ENCODE measurements around the gene MMP19.

- TF ChIP-seq, protein P1, sequence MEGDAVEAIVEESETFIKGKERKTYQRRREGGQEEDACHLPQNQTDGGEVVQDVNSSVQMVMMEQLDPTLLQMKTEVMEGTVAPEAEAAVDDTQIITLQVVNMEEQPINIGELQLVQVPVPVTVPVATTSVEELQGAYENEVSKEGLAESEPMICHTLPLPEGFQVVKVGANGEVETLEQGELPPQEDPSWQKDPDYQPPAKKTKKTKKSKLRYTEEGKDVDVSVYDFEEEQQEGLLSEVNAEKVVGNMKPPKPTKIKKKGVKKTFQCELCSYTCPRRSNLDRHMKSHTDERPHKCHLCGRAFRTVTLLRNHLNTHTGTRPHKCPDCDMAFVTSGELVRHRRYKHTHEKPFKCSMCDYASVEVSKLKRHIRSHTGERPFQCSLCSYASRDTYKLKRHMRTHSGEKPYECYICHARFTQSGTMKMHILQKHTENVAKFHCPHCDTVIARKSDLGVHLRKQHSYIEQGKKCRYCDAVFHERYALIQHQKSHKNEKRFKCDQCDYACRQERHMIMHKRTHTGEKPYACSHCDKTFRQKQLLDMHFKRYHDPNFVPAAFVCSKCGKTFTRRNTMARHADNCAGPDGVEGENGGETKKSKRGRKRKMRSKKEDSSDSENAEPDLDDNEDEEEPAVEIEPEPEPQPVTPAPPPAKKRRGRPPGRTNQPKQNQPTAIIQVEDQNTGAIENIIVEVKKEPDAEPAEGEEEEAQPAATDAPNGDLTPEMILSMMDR (IDR thresholded peaks at IDR 0.05; ENCODE audit: low read length) = no peak
- no peak for TF ChIP-seq EZH2 (IDR thresholded peaks at IDR 0.05; ENCODE audit: borderline replicate concordance, low read length)
Observed at GRCh38 chr12:55845361-55845760, 2.6 kb upstream of the MMP19 start.
